Femur (tissue), 1 donor: ENCODE measurements around the gene C12orf60.

Source experiments
- DNase-seq: peaks from one replicate; pipeline ENCODE4 v3.0.0-alpha.2; 2017

The C12orf60 gene

GRCh38 chr12:14777271-14777670 lies 26.2 kb upstream of the C12orf60 start:
- DNase-seq: no peak

DNA sequence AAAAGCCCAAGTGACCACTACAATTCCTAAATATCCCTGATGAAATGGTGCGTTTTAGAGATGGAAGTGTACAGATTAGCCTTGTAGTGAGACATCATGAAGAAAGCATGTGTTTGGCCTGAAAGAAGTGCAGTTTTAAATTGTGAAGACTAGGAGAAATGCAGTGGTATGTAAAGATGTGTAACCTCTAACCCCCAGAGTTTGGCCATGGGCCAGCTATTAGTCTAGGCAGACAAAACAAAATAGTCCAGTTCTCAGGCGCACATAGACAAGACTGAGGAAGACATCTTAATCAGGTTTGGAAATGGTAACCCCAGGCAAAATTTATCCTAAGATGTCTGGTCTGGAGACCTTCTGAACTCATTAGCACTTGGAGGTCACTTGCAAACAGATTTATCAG lies 23.6 kb upstream of the C12orf60 start:
- DNase-seq: no peak

DNA sequence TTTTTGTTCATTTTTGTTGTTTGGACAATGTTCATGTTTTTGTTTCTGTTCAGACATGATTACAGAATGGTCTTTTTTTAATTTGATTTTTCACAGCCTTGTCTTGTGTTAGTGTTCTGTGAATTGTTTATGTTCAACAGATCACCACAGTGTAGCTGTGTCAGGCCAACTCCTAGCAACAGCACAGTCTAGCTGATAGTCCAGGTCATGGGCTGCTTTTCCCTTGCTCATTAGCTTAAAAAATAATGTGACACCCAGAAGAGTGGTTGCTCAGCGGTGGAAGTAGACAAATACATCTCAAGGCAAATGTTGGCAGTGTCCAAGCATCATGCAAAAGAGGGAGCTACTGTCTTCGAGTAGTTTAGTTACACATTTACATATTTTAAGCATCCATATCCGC lies 22.6 kb upstream of the C12orf60 start:
- DNase-seq: no peak

GRCh38 chr12:14781563-14781962 lies 21.9 kb upstream of the C12orf60 start:
- DNase-seq: no peak

- no peak for DNase-seq
These were observed 20.7 kb upstream of the C12orf60 start for GRCh38 chr12:14782756-14783155.

DNA sequence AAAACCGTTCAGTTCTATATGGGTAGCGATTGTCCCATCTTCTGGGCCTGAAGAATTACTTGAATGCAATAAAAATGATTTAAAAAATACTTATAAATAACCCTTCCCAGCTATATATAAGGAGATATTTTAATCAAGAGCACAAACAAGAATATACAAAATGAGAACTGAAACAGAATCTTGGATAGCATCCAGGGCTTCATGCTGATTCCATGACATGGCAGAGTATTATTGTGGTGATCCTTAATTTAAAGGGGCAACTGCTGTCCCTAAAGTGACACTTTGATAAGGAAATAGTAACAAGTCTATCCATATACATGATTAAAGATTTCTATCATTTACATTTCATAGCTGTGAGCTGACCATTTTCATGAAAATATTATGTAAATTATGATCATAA lies 19.0 kb upstream of the C12orf60 start:
- no peak for DNase-seq

DNA sequence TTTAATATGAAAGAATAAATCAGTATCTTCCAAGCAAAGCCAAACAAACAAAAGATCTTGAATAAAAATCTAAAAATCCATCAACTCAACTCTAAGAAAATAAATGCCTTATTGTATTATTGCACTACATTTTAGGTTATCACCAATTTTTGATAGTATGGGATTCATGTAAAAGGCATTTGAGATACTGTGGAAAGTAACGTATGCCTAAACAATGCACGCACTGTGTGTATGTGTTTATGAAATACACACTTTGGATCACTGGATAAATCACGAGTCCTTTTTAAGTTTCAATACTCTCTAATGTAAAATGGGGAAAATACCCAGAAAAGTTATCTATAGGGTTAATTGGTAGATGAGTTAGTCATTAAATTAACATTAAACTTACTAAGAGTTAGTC lies 17.9 kb upstream of the C12orf60 start:
- DNase-seq: no peak

DNA sequence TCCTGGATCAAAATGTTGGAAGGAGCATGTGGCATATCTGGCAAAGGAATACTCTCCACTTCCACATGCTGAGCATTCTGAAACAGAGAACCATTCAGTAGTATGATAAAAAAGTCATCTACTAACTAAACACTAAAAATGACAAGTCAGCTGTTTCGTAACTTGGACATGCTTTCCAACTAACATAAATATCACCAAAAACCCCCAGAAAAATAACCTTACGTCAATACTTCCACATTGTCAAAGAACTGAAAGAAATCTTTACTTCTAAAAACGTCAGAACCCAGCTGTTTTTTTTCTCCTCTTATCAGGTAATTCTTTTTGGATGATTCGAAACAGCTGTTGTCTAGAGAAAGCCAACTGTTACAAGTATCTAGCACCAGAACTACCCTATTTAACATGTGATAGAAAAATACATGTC lies 8.4 kb upstream of the C12orf60 start:
- DNase-seq: no peak

DNA sequence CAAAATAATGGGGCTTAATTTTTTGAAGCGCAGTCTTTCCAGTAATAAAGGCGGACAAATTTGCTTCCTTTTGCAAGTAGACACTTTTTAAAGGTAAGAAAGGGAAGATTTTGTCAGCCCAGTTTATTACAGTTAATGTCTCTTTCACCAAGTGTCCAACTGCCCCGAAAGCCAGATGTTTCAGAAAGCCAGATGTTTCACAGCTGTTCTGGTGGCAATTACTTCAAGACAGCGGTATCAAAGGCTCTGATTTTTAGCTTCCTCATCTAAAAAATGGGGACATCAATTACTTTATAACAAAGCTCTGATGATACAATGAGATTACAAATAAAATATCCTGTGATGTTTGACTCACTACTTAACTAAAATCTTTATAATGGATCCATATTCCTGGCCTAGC lies 1.2 kb upstream of the C12orf60 start:
- DNase-seq: no peak

GRCh38 chr12:14802721-14803010 lies 804 bp upstream of the C12orf60 start:
- DNase-seq: no peak

DNA sequence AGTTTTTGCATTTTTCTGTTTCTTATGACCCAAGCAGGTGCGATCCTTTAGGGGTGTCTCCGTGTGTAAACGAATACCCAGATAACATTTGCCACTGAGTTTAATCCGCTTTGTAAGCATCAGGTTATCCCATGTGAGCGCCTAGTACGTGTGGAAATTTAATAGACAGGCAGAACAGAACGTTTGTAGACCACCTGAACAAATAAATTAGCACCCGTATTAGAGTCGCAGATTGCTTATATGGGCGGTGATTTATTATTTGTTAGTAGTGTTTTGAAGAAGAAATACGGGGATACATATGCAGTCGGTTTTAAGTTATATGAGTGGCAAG lies 325 bp downstream of the C12orf60 start:
- no peak for DNase-seq

DNA sequence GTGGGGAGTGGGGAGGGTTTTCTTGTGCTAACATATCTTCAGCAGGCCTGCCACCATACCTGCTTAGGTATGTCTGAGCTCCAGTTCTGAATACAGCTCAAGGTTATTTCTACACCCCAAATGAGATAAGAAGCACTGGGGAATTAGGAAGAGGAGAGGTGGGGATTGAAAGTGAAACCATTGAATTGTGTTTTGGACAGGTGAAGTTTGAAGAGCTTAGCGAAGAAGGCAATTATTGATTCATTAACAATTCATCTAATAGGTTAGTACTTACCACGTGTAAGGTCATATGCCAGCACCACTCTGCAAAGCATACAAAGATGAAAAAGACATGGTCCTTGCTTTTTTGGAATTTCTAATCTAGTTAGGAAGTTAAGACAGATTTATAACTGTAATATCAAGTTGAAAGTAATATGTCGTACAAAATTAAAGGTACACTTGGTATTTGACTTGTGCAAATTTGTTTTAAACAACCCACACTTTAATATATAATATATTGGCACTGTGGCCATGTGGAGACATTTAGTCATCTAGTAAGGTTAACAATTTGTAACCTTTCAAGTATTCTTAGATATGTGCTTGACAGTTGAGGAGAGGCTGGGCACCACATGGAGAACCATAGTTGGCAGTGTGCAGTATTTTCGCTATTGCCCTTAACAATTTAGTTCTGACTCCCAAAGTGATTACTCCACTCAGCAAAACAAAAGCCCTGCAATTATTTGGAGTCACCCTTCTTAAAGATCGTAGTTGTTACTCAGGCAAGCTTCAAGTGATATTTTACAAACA lies 6.9 kb downstream of the C12orf60 start:
- no peak for DNase-seq

DNA sequence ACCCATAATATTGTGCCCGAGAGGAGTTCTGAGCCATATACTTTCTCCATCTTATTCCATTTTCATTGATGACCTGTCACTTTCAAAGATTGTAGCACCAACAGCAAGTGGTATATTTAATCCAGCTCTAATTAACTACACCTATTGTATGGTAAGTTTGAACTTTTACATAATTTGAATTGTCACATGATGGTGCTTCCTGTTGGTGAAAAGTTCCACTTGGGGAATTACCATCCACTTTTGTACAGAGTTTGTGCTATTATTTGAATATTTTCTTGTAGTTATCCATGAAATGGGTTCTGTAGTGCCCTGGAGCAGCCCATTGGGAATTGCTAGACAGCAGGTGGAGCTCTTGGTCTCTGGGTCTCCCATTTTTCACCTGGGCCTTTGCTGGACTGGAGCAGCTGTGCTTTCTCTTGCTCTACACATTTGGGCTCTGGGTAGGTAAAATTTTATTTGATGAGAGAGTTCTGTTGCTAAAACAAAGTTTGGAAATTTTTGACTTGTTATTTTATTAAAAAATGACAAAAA lies 7.5 kb downstream of the C12orf60 start:
- DNase-seq: no peak

- no peak for DNase-seq
These were observed 8.0 kb downstream of the C12orf60 start for GRCh38 chr12:14811486-14811885.

GRCh38 chr12:14814014-14814413 lies 10.5 kb downstream of the C12orf60 start, which contains the start of gene SMCO3:
SMCO3 (minus strand) TSS chr12:14814182; CDS start chr12:14806680, 7,502 bp downstream.
- no peak for DNase-seq

- DNase-seq: no peak
These were observed 20.7 kb downstream of the C12orf60 start for GRCh38 chr12:14824012-14824634.

DNA sequence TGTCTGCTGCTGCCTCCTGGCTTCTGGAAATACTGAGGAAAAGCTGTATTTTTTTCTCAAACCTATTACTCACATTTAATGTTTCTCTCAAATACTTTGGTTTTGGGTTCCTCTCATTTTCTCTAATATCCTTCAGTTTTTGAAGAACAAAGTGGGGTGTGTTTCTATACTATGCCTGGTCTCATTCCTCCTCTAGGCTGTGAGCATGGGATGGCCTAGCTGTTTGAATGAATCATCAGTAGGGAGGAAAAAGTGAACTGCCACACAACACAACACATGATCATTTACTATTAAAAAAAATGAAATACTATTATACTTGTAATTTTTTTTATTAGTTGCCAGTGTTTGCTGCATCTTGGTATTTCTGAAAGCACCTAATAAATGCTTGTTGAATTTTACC lies 21.8 kb downstream of the C12orf60 start:
- DNase-seq: no peak

DNA sequence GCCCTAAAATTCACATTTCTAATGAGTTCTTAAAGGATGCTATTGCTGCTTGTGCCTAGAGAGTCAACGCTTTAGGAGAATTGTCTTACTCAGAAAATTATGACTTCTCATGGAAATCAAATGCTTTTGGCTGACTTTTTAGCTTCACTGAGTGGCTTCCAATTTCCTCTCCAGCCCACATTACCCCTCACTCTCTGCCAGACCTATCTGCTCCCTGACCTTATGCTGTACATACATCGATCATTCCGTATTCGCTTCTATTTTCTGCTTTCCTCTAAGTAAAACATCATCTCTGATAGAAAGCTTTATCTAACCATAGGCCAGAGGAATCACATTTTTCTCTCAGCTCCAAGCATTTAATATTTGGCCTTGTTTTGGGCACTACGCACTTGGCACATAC lies 23.0 kb downstream of the C12orf60 start:
- DNase-seq: no peak

- no peak for DNase-seq
These were observed 23.6 kb downstream of the C12orf60 start for GRCh38 chr12:14827043-14827442.

DNA sequence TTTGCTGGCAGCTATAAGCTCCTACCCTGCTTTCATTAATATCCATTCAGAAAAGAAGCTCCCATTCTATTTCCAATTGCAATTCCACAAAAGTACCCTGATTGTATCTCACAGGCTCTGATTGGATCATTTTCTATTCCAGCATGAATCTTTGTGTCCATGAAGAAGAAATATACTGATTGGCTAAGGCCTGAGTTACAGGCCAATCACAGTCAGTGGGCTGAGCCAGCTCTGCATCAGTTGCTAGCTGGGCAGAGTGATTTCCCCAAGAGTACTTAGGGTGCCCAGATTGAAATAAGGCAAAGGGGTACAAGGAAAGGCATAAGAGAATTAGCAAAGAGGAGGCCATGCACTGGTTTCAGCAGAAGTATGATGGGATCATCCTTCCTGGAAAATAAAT lies 25.4 kb downstream of the C12orf60 start:
- DNase-seq: no peak

- no peak for DNase-seq
These were observed 29.9 kb downstream of the C12orf60 start for GRCh38 chr12:14833336-14833735.

DNA sequence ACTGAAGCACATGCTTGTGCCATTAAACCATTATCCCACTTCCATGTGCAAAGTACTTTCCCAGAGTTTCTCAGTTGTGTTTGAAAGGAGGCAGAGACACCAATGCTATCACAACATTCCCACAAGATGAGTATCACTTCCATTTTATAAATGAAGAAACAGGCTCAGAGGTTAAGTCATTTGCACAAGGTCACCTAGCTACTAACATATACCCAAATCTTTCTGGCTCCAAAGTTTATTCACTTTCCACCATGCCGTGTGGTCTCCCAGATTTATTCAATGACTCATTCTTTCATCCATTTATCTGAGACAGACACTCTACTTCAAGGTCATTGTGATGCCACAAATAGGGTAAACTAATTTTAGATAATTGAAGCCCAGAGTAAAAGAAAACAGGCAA lies 30.5 kb downstream of the C12orf60 start:
- no peak for DNase-seq

DNA sequence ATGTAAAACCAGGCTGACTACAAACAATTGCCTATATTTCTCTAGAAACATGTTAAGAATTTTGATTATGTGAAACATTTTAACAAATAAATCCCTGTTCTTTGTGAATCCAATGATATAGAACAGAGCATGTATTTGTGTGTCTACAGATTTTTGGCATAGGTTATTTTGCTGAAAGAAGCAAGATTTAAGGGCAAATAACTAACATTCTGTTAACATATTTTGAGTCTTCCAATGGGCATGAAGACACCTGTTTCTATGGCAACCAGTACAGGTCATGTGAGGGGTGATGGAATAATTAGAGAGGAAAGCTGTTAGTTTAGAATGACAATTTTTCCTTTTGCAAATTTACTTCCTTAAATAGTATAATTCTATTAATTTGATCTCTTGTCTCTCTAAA lies 31.0 kb downstream of the C12orf60 start:
- DNase-seq: no peak

DNA sequence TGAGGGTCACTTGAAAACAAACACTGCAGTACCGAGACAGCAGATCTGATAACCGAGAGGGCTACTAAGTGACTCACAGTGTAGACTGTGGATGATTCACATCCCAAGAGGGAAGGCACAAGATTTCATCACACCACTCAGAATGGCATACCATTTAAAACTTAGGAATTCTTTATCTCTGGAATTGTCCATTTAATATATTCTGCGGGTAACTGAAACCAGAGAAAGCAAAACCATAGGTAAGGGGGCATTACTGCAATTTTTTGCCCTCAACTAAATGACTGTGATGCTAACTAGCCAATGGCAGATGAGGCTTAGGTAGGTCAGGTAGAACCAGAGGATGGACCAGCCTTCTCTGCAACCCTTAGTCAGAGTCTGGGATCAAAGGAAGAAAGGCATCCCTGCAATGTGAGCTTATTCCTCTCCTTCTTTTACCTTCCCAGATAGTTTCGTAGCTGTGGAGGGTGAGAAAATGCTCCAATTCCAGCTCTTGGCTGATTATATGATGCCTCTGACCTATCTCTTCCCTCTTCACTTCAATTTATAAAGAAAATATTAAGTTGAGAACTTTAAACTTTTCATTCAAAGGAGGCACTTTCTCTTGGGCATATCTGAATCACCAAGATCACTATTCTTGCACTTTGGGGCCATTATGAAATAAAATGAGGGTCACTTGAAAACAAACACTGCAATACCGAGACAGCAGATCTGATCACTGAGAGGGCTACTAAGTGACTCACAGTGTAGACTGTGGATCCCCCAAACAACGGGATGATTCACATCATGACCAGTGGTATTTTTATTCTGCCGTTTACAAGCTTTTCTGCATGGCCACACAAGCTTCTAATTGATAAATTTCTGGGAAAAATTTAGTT lies 33.1 kb downstream of the C12orf60 start:
- DNase-seq: no peak
